GM15510 (cell line): ENCODE data around the gene GFY.

ENCODE experiments used
- POLR2A ChIP-seq: IDR thresholded peaks from 3 replicates; pipeline ENCODE4 v1.6.1; 2011; ENCODE audit warnings: borderline replicate concordance; ENCODE audit not compliant: insufficient read length; ENCODE audit errors: extremely low read depth

The GFY gene

DNA sequence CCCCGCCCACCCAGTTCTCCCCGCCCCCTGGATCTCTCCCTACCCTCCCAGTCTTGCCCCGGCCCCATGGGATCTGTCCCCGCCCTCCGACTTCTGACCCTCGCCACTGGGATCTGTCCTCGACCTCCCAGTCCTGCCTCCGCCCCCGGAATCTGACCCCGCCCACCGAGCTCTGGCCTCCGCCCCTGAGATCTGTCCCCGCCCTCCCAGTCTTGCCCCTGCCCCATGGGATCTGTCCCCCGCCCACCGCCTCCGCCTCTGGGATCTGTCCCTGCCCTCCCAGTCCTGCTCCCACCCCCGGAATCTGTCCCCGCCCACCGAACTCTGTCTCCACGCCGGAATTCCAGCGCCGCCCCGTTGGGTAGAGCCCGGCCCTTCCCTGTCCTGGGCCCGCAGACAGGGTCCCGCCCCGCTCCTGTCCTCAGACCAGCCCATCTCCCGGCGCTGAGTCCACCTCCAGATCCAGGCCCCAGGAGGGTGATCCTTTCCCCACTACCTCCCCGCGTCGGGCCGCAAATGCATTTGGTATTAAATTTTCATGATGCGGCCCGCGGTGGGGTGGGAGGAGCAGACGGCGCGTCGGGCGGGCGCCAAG, 17.7 kb downstream of the GFY start:
- no peak for TF ChIP-seq POLR2A

DNA sequence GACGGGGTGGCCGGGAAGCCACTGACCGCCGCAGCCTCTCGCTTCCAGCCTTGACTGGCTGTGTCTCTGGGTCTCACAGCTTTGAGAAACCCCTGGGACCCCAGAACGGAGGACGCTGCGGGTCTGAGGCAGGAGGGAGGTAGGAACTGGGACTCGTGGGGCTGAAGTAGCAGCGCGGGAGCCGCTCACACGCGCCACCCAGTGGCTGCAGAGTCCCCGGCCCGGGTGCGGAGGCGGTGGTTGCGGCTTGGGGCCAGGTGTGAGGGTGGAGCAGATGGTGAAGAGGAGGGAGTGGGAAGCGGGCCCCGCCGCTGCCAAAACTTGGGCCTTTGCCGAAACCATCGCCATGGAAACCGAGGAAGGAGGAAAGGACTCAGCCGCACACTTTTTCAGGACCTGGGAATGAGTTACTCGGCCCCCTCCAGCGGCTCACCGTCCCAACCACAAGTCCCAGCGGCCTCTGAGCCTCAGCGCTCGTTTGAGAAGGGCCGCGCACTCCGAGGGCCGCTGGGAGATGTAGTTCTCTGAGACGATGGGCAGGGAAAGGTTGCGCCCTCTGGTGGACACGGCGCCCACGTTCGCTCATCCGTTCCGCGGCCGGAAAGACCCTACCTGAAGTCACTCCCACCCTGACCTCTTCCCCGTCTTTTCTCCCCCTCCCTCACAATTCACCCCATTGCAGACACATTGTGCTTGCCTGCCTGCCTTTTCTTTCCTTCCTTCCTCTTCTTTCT, 18.3 kb downstream of the GFY start:
- no peak for TF ChIP-seq POLR2A

DNA sequence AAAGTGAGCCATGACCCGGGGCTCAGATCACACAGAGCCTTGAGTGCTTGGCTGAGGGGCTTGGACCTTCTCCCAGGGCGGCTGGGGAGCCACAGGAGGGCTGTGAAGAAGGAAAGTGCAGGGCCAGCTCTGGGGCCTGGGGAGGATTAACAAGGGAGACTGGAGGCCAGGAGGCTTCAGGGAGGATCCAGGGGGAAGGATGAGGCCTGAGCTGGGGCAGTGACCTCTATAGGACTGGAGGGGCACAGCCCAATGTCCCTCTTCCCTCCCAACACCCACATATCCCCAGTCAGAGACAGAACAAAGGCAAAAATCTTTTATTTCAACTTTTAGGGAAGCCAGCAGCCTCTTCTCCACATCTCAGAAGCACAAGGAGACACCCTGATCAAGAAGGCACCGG, 20.8 kb downstream of the GFY start:
- TF ChIP-seq POLR2A = no peak

DNA sequence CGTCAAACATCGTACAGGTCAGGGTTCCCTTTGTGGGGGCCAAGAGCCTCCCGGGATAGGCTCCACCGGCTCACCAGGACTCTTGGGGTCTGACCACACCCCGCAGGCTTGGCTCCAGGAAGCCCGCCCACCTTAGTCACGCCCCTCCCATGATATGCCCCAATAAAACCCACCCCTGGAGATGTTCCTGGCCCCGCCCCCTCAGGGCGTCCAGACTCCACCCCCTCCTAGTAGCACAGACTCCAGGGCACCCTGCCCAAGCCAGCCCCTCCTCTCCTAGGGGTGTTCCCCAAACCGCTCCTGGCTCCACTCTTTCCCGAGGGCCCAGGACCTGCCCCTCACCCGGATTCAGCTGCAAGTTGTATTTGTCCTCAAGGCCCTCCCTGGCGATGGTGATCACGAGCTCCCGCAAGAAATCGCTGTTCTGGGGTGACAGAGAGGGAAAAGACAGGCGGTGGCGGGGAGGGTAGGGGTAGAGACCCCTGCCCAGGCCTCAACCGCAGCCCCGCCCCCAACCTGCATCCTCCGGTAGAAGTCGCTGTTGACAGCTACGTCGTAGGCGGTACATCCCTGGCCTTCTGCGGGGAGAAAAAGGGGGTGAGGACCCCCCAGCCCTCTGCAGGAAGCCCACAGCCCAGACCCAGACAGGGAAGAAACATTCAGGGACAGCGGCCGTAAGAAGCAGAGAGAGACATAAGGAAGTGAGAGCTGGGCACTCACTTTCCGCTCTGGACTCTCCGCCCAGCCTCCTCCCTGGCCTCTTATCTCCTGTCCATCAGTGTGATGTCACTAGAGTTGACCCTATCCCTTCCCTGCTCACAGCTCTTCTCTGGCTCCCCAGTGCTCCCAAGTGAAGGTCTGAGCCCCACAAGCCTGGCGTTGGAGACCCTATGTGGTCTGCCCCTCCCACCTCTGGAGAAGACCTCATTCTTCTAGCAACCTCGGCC, 22.6 kb downstream of the GFY start:
- TF ChIP-seq POLR2A = no peak

DNA sequence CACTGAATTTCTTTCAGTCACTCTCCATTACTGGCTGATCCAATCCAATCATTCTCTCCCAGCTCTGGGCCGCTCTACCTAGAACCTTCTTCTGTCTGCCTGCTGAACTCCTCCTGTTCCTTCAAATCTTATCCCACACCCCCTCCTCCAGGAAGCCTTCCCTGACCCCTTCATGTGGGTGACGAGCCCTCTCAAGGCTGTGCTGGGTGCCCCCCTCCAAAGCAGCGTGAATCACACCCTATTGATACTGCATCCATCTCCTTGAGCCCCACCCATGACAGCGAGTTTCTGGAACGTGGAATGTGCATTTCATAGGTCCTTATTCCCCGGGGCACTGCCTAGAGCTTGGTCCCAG, 23.2 kb downstream of the GFY start:
- no peak for TF ChIP-seq POLR2A

DNA sequence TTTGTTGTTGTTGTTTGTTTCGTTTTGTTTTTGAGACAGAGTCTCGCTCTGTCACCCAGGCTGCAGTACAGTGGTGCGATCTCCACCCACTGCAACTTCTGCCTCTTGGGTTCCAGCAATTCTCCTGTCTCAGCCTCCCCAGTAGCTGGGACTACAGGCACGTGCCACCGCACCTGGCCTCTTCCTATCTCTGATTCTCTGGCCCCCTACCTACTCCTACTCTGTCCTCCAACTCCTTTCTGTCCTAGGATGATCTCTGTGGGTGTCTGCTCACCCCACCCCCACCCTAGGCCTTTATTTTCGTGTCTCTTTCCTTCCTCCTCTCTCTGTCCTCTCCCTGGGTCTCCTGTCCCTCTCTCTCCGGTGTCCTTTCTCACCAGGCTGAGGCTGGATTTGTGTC, 25.2 kb downstream of the GFY start:
- no peak for TF ChIP-seq POLR2A

DNA sequence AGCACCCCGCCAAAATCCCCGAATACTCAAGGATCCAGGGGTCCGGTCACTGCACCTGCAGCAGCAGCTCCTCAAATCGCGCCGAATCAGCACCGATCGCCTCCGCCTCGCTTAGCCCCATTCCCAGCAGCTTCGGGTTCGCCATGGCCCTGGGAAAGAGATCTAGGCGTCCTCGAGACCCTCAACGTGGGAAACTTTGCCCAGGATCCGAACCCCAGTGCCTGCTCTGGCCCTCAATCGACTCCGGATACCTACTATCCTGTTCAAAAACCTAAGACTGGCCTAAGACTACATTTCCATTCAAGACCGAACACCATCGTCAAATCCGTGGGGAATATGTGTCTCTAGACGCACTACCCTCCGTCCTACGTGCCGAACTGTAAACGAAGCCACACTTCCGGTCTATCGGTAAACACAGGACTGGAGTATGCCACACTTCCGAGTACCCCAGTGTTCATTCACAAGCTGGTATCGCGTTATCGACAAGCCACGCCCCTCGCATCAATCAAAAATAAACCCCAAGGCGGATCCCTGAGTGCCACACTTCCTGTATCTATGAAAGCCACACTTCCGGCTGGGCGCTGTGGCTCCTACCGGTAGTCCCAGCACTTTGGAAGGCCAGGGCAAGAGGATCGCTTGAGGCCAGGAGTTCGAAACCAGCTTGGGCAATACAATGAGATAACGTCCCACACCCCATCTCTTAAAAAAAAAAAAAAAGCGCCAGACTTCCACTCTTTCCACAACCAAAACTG, 26.4 kb downstream of the GFY start, which contains the start of gene PIH1D1:
PIH1D1 (minus strand) TSS at position 385 of the 752 bp plus-strand sequence; CDS start at position 145, 240 bp downstream.
- peak; percentile 69 for TF ChIP-seq POLR2A

DNA sequence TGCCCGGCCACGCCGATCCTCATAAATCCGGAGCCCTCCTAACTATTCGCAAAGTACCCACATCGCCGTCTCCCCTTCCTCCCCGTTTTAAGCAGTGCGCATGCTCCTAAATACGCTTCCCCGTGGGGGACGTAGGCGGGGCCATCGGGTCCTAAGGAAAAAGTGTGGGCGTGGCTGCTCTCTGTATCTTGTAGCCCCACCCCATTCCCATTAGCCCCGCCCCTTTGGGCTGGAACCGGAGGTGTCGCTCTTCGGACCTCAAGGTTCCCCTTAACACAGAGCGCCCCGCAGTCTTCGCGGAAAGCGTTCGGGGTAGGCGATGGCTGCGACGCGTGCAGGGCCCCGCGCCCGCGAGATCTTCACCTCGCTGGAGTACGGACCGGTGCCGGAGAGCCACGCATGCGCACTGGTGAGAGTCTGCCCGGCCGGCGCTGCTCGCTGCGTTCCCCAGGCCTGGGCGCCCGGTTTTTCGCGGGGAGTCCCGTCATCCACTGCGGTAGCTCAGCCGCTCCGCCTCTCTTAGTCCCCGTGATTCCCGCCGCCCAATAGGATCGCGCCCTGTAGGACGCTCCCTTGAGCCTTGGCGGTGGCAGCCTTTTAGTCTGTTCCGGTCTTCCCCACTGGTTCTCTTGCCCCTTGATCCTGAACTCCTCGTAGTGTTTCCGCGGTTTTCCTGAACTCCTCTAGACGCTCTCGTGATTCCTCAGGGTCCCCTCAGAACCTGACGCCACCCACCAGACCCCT, 28.0 kb downstream of the GFY start, which contains the start of gene ALDH16A1:
ALDH16A1 (plus strand) TSS at position 213 of the 744 bp plus-strand sequence; CDS start at position 320, 107 bp downstream.
- peak; percentile 91 for TF ChIP-seq POLR2A

DNA sequence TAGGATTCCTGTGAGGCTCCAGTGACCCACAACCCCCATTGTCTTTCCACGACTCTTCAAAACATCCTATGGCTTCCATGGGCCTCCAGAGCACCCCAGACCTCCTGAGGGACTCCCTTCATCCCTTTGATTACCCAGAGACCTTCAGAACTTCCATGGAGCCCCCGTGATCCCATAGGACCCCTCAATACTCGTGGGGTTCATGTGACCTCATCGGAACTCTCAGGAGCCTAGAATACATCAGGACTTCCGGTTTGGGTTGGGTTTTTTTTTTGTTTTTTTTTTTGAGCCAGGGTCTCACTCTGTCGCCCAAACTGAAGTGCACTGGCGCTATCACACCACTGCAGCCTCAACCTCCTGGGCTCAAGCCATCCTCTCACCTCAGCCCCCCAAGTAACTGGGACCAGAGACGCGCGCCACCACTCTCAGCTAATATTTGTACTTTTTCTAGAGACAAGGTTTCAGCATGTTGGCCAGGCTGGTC, 28.6 kb downstream of the GFY start:
- no peak for TF ChIP-seq POLR2A

DNA sequence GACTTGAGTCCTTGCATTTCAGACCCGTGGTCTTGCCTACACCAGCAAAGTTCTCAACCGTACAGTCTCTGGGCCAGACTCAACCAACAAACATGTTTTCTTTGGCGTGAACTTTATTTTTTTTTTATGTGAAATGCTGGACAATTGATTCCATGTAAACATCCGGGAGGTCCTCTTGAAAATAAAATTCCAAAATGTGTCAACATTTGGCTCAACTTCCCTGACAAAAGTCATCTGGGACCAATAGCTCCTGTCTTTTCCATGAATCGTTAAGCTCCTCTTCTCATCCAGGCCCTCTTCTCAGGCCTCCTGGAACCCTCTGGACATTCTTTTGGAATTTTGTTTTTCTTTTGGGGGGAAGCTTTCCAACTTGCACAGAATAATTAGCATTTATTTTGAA, 30.6 kb downstream of the GFY start:
- TF ChIP-seq POLR2A = no peak

DNA sequence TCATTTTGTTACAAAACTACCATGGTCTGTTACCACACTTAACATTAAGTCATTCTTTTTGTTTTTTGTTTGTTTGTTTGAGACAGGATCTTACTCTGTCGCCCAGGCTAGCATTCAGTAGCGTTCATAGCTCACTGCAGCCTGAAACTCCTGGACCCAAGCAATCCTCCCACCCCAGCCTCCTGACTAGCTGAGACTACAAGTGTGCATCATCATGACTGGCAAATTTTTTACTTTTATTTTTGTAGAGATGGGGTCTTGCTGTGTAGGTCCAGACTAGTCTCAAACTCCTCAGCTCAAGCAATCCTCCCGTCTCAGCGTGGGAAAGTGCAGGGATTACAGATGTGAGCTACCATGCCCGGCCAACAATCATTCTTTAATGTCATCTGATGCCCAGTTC, 31.1 kb downstream of the GFY start:
- no peak for TF ChIP-seq POLR2A

DNA sequence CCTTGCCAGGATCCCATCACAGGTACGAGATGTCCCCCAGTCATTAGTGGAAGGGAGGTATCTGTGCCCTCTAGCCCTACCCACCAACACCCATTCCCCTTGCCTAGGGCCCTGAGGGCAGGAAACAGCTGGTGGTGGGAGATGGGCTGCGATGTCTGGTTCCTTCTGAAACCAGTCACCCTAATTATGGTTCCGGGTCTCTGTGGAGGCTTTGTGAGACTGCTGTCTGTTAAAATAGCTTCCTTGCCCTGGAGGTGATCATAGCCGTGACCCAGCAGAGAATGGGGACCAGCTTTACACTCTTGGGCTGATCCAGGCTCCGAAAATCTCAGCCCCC, 33.3 kb downstream of the GFY start:
- TF ChIP-seq POLR2A = no peak

DNA sequence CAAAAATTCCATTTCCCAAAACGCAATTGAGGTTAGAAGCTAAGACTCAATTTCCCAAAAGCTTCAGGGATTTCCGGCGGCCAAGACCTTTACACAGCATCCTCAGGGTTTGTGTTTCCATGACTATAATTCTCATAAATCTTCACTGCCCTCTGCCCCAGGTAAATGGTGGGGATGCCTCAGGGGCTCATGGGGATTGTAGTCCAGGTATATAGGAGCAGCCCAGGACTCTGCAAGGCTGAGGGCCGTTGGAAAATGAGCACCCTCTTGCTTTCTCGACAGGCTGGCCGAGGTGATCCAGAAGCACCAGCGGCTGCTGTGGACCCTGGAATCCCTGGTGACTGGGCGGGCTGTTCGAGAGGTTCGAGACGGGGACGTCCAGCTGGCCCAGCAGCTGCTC, 34.2 kb downstream of the GFY start:
- no peak for TF ChIP-seq POLR2A

DNA sequence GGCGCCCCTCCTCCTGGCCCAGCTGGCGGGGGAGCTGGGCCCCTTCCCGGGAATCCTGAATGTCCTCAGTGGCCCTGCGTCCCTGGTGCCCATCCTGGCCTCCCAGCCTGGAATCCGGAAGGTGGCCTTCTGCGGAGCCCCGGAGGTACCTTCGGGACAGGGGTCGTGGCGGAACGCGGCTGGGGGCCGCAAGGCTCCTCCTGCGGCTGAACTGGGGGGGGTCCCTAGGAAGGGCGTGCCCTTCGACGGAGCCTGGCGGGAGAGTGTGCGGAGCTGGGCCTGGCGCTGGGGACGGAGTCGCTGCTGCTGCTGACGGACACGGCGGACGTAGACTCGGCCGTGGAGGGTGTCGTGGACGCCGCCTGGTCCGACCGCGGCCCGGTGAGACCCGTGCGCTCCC, 36.5 kb downstream of the GFY start:
- no peak for TF ChIP-seq POLR2A
